ENCODE results near the gene RAC2. TPM values are rescaled to one million over a fixed set of nuclear protein-coding genes. Genes with fewer than 3 reads are reported as not detected.
A peak's percentile ranks its signal among the peaks of the same experiment; 100 is the strongest.

Gene RAC2
- total and polyA plus RNA-seq, 4 donors: 16.7 to 217 (median 55.2) TPM

GRCh38 chr22:37224757-37225420 lies 19.2 kb downstream of the RAC2 start:
- Histone ChIP-seq H3K27me3 (ENCODE audit: control insufficient read depth in 3 of 3, insufficient read depth in 3 of 3, low read length in 2 of 3) (no peaks in the 10 kb centered on the region), H3K9me3 (ENCODE audit: control insufficient read depth in 4 of 4, insufficient read depth in 3 of 4, low read length in 3 of 4) (peaks cover 0 to 5% (median 0%) of the 10 kb centered on the region in 4 donors), H3K27ac (ENCODE audit: low read depth in 1 of 2, low read length in 1 of 2) (no peak overlapping the region), H3K36me3 (ENCODE audit: control insufficient read depth in 4 of 4, insufficient read depth in 4 of 4, low read length in 4 of 4) (peaks cover 0 to 1% (median 0%) of the 10 kb centered on the region in 4 donors), H3K4me1 (ENCODE audit: control insufficient read depth in 5 of 5, insufficient read depth in 5 of 5, low read length in 5 of 5) (peaks cover 0 to 10% (median 3%) of the 10 kb centered on the region in 5 donors), H3K9ac (ENCODE audit: insufficient read depth in 1 of 2, low read length in 2 of 2) (no peak overlapping the region), H3K4me3 (no peak overlapping the region)
- ATAC-seq (ENCODE audit: insufficient read depth, low FRiP score) (no peak), DNase-seq (no peak)
- TF ChIP-seq, protein P1, sequence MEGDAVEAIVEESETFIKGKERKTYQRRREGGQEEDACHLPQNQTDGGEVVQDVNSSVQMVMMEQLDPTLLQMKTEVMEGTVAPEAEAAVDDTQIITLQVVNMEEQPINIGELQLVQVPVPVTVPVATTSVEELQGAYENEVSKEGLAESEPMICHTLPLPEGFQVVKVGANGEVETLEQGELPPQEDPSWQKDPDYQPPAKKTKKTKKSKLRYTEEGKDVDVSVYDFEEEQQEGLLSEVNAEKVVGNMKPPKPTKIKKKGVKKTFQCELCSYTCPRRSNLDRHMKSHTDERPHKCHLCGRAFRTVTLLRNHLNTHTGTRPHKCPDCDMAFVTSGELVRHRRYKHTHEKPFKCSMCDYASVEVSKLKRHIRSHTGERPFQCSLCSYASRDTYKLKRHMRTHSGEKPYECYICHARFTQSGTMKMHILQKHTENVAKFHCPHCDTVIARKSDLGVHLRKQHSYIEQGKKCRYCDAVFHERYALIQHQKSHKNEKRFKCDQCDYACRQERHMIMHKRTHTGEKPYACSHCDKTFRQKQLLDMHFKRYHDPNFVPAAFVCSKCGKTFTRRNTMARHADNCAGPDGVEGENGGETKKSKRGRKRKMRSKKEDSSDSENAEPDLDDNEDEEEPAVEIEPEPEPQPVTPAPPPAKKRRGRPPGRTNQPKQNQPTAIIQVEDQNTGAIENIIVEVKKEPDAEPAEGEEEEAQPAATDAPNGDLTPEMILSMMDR (IDR thresholded peaks at IDR 0.05; ENCODE audit: control extremely low read depth, extremely low read depth): no peak
- WGBS, 2 donors: 64 to 73% methylated on average over 8 of the region's 8 CpGs

DNA sequence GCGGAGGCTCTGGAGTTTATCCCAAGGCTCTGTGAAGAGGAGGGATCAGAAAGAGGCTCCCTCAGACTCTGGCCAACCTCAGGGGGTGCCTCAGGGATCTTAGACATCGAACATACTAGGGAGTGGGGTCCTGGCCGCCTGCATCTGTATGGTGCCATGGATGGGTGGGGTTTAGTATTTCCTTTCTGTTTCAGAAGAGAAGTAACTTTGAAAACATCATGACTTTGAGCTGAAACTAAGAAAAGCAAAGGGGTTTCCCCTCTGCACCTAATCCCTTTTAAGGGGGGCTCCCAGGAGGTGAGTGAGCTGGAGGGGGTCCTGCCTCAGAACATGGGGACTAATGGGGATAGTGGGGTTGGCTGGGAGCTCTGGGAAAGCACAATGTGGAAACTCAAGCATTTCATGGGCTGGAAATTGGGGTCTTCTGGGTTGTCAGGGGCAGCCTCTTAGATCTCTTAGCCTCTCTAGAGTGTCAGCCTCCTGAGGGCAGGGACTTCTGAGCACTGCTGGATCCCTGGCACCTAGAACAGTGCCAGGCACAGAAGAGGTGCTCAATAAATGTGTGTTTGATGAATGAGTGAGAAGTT lies 20.0 kb downstream of the RAC2 start:
- Histone ChIP-seq H3K27me3 (ENCODE audit: control insufficient read depth in 3 of 3, insufficient read depth in 3 of 3, low read length in 2 of 3) (no peaks in the 10 kb centered on the region), H3K4me3 (no peak overlapping the region), H3K9ac (ENCODE audit: insufficient read depth in 1 of 2, low read length in 2 of 2) (no peak overlapping the region), H3K4me1 (ENCODE audit: control insufficient read depth in 5 of 5, insufficient read depth in 5 of 5, low read length in 5 of 5) (peaks cover 0 to 10% (median 1%) of the 10 kb centered on the region in 5 donors), H3K9me3 (ENCODE audit: control insufficient read depth in 4 of 4, insufficient read depth in 3 of 4, low read length in 3 of 4) (peaks cover 0 to 5% (median 0%) of the 10 kb centered on the region in 4 donors), H3K27ac (ENCODE audit: low read depth in 1 of 2, low read length in 1 of 2) (no peak overlapping the region), H3K36me3 (ENCODE audit: control insufficient read depth in 4 of 4, insufficient read depth in 4 of 4, low read length in 4 of 4) (peaks cover 0 to 1% (median 0%) of the 10 kb centered on the region in 4 donors)
- 66 to 72% methylated on average over 3 of the region's 3 CpGs for WGBS, 2 donors
- TF ChIP-seq, protein P1 (IDR thresholded peaks at IDR 0.05; ENCODE audit: control extremely low read depth, extremely low read depth): no peak
- ATAC-seq (ENCODE audit: insufficient read depth, low FRiP score) (no peak), DNase-seq (no peak)

DNA sequence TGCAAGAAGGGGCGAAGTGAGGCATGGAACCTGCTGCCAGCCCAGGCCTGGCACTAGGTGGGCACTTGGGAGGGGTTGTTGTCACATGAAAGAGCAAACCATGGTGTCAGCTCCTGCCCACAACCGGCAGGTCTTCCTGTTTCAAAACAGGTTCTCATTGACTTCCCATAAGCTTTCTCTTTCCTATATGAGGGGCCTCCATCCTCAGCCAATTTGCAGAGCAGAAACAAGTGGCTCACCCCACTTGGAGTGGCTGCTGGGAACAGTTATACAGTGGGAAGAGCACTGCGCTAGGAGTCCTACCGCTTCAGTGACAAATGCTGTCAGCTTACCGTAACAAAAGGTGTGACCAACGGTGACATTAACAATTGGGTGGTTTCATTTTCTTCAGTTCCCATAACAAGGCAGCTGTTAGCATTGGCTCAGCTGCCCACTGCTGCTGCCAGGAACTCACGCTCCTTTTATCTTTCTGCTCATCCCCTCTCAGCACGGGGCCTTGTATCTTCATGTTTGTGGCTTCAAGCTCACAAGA lies 21.6 kb downstream of the RAC2 start:
- Histone ChIP-seq H3K27ac (ENCODE audit: low read depth in 1 of 2, low read length in 1 of 2) (peak overlapping the region in 1 of 2 donors; percentile 57), H3K9ac (ENCODE audit: insufficient read depth in 1 of 2, low read length in 2 of 2) (no peak overlapping the region), H3K4me1 (ENCODE audit: control insufficient read depth in 5 of 5, insufficient read depth in 5 of 5, low read length in 5 of 5) (no peaks in the 10 kb centered on the region), H3K9me3 (ENCODE audit: control insufficient read depth in 4 of 4, insufficient read depth in 3 of 4, low read length in 3 of 4) (peaks cover 0 to 5% (median 0%) of the 10 kb centered on the region in 4 donors), H3K27me3 (ENCODE audit: control insufficient read depth in 3 of 3, insufficient read depth in 3 of 3, low read length in 2 of 3) (no peaks in the 10 kb centered on the region), H3K4me3 (no peak overlapping the region), H3K36me3 (ENCODE audit: control insufficient read depth in 4 of 4, insufficient read depth in 4 of 4, low read length in 4 of 4) (peaks cover 0 to 1% (median 0%) of the 10 kb centered on the region in 4 donors)
- WGBS, 2 donors: 33 to 66% methylated on average over 8 of the region's 8 CpGs
- no peak for DNase-seq
- ATAC-seq (ENCODE audit: insufficient read depth, low FRiP score): no peak
- TF ChIP-seq, protein P1 (IDR thresholded peaks at IDR 0.05; ENCODE audit: control extremely low read depth, extremely low read depth): no peak

All from lung (tissue), 12 donors.